NCI-H1092 treated with DMSO at 0.1 percent for 48 hours (cell line): ENCODE measurements around the gene NUP58.
A peak's percentile ranks its signal among the peaks of the same experiment; 100 is the strongest.

Experiments used
- DNase-seq: peaks from one replicate; lab custom pipeline; 2025; lab: John Stamatoyannopoulos, UW

Gene NUP58, protein sequence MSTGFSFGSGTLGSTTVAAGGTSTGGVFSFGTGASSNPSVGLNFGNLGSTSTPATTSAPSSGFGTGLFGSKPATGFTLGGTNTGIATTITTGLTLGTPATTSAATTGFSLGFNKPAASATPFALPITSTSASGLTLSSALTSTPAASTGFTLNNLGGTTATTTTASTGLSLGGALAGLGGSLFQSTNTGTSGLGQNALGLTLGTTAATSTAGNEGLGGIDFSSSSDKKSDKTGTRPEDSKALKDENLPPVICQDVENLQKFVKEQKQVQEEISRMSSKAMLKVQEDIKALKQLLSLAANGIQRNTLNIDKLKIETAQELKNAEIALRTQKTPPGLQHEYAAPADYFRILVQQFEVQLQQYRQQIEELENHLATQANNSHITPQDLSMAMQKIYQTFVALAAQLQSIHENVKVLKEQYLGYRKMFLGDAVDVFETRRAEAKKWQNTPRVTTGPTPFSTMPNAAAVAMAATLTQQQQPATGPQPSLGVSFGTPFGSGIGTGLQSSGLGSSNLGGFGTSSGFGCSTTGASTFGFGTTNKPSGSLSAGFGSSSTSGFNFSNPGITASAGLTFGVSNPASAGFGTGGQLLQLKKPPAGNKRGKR

GRCh38 chr13:25301347-25302113, at the start of gene NUP58:
Gene NUP58, plus strand, starts transcription at chr13:25301625. Its CDS starts 149 bp downstream, at chr13:25301774.
- peak; percentile 95 for DNase-seq

GRCh38 chr13:25252225-25252624, 49.2 kb upstream of the NUP58 start:
- DNase-seq, result no peak

- DNase-seq, result no peak
These were observed 48.7 kb upstream of the NUP58 start for GRCh38 chr13:25252752-25253151.

DNA sequence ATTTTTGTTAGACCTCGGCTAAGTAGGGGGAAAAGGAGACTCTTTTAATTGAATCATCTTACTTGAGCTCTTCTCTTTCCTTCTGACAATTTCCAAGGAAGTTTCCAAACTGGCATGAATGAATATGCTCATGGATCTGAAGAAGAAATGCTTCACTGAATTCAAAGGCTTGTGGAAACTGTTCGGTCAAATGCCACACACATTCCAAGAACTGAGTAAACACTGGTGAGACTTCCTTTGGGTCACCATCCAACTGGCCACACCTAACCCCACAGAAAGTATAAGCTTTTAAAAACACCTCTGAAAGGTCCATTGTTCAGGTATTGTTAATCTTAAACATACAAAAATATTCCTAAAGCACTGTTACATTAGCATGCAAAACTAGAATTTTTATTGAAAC, 47.7 kb upstream of the NUP58 start:
- no peak for DNase-seq

- DNase-seq, result no peak
These were observed 39.2 kb upstream of the NUP58 start for GRCh38 chr13:25262261-25262660.

DNA sequence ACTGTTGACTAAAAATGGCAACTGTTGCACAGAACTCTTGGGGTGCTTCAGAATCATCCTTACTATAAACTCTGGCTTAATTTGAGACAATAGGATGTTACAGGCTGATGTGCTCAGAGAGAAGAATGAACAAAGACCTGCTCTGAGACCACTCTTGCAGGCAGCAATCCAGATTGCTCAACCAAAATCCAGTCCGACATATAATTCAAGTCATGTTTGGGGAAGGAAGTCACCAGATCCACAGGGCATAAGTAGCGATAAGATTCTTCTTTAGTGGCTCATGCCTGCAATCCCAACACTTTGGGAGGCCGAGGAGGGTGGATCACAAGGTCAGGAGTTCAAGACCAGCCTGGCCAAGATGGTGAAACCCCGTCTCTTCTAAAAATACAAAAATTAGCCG, 34.7 kb upstream of the NUP58 start:
- no peak for DNase-seq

- no peak for DNase-seq
These were observed 33.7 kb upstream of the NUP58 start for GRCh38 chr13:25267715-25268114.

DNA sequence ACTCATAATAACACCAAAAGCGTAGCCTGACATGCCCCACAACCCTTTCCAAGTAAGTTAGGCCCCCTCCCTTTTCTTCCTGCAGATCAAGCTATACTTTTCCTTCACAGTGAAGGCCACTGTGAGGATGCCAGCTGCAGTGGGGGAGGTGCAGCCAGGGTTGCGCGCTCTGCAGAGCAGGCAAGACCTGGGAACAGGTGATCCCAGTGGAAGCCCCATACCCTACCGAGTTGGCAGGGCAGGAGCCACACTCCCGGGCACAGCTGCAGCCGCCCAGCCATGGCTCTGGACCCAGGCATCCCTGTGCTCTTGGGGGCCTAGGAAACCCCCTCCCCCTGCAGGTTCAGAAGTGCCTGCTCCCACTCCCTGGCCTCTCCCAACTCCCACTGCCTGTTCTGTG, 32.9 kb upstream of the NUP58 start:
- no peak for DNase-seq

GRCh38 chr13:25276748-25277147, 24.7 kb upstream of the NUP58 start:
- DNase-seq, result no peak

DNA sequence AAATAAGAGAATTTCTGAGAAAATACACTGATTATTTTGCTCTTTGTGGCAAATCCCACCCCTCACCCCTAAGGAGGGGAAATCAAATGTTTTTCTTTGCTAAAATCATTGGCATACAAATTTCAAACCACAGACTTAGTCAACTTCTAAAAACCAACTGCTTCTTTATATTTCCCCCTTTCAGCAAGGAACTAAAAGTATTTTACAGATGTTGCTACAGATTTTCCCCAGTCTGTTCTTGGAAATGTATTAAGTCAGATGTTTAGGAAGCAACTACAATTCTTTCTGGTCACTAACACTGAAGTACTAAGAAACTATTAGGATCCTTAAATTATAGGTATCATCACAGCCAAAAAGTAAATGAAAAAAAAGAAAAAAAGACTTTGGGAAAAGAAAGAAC, 21.0 kb upstream of the NUP58 start:
- no peak for DNase-seq

- no peak for DNase-seq
These were observed 20.1 kb upstream of the NUP58 start for GRCh38 chr13:25281193-25281934.

DNA sequence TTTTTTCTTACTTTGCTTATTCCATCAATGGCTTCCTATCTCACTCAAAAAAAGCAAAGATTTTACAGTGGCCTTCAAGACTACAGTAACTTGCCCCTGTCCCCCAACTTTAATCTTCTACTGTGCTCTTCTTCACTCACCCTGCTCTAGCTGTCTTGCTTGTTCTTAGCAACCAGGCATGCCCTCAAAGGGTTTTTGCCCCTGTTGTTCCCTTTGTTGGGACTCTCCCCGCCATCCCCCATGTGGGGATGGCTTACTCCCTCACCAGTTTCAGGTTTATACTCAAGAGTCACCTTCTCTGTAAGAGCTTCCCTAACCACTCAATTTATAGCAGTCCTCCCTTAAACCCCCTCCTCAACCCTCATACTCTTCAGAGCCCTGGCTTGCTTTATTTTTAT, 19.5 kb upstream of the NUP58 start:
- no peak for DNase-seq

DNA sequence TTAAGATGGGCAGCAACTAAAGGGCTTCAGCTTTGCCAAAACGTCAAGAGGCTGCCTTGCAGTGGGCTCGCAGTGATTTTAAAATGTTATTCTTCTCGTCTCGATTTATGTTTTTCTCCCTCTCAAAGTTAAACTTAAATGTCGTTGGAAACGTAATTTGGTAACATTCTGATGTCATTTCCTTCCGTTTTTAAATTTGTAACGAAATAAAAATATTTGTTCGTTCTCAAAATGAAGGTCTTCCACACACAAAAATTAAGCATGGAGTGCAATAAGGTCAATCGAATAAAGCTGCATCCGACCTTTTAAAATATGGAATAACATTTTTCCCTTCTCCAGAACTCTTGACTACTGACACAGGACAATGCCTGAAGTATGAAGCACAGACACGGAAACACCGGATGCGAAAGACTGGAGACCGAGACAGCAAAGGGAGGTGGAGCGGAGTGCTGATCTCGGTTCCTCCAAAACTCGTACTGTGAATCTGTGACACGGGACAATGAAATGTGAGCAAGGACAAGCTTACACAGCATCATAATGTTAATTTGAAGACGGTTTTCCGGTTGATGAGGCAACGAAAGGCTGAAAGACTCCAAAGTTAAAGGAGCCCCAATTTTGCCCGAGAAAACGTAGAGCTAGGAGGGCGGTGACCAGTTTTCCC, 15.0 kb upstream of the NUP58 start:
- DNase-seq, result peak; percentile 43

DNA sequence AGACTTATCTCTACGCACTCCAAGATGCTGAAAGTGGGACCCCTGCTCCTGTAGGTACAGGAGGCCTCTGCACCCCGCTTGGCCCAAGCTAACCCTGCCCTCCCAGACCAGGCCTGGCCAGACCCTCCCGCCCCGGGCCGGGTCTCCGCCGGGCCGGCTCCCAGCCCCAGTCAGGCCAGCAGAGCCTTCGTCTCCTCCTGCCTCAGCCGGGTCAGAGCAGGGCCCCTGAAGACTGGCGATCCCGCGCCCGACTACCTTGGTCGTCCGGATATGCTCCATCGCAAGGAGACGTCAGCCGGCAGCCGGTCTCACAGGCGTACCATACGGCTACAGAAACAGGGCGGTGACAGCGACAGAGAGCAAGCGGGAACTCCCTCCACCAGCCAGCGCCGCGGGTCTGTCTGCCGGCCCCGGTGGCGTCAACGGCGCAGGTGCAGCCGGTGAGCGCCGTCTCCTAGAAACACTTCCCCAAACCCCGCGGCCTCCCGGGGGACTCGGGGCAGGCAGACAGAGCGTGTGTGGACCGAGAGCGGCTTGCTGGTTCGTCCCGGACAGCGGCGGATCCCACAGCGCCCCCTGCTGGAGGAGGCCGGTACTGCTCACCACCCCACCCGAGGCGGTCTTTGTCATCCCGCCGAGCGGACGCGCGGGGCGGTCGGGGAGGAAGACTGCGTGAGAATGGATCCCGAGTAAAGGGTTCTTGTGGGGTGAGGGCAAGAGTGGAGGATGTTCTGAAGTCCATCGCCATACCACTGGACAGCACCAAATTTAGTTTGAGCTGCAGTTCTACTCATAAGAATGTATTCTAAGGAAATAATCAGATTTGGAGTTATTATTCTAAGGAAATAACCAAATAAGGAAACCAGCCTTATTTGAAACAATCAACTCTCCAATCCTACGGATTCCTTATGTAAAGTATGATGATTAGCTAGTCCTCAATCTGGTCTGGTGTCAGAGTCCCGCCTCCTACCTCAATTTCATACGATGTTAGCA, 14.2 kb upstream of the NUP58 start, which contains the start of gene MTMR6:
TSS of gene MTMR6 (minus strand) at position 520 of the 993 bp plus-strand sequence. CDS start at position 279, 241 bp downstream.
- DNase-seq, result peak; percentile 95

DNA sequence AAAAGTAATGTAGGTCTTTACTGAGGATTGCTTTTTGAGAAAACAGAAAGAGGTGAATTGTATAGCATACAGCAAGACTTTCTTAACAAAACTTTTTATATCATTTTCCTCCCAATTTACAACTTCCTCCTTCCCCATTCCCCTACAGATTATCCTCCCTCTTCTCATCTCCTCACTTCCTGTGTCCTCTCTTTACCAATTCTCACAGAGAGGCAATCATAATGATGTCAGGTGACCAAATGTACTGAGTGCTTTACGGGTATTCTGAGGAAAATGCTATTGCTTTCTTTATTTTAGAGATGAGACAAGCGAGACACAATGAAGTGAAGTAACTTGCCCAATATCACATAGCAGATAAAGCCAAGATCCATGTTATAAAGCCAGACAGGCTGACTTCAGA, 12.5 kb upstream of the NUP58 start:
- no peak for DNase-seq

DNA sequence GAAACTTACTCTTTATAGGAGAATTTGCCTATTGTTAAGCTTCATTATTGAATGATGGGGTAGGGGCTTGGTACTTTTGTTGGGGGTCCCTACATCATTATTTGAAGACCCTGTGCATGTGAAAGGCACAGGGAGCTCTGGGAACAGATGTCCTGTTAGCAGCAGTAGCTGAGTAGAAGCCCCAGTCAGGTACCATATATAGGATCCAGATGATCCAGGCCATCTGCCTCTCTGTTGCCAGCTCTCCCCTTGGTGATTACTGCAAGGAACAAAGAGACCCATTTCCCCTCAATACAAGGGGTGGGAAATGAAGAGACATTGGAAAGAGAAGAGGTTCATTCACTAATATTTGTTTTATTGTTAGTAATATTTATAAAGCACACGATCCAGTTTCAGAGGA, 9.7 kb upstream of the NUP58 start:
- DNase-seq, result no peak

DNA sequence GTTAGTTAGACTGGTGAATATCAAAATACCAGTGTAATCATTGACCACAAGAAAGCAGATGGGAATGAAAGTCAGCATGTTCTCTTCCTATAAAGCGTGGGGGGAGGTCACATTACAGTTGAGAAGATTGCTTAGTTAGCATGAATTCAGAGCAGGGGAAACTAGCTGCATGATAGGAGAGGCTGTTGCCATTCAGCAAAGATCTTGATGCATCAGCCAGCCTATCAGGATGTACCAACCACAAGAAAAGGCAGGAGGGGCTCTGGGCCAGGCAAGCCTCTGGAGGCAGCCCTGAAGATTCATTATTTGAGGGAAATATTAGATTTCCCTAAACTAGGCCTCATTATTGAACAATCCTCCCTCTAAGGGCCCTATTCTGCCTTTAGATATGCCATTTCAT, 9.1 kb upstream of the NUP58 start:
- DNase-seq, result peak; percentile 12

DNA sequence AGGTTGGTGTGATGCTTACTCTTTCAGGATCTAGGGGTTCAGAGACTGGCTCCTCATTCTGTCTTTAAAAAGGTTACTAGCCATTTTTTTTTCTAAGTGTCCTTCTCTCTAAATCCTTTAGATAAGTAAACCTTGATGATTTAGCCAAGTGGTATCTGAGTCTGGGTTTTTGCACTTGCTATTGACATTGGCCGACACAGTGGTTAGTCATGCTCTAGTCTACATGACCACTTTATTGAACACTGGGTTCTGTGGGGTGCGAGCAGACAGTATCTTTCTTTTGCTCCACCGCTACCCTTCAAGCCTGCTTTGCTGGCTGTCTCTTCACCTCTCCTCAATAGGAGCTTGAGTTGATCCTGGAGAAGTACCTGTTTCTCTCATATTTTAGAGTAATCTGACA, 6.2 kb upstream of the NUP58 start:
- no peak for DNase-seq

DNA sequence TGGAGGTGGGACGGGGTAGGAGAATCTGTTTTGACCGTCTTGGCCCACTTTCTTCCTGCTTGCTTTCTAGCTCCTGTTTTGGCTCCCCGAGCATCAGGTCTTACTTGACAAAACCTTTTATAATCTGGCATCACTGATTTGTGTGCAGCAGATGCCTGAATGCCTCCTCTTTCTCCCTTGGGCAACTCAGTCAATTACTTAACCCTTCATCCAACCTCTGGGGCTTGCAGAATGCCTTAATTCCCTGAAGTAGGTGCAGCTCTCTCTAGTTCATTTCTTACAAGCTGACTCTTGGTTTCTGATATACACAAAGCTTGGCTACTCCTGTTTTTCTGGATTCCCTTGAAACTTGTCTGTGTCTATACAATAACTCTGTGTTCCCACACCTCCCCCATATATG, 5.7 kb upstream of the NUP58 start:
- DNase-seq, result no peak

DNA sequence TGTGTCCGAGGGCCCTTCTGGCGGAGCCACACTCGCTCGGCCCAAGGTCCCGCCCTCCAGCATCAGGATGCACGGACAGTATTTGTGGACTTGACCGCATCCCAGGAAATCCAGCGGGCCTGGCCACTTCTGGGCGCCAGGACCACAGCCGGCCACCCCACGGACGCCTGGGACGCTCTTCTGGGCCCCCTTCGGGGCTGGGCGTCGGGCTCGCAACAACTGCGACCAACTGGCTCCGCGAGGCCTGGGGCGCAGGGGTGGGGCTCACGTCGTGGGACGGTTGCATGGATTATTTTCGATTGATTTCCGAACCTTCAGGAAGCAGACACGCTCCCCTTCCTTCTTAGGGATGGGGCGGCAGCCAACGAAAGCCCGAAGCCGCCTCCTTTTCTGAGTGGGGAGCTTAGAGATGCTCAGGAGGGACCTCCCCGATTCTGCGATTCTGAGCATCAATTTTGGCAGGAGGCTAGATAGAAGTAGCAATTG, 521 bp upstream of the NUP58 start:
- no peak for DNase-seq
